ENCODE measurements around the gene SLC39A6. TPM values are rescaled to one million over a fixed set of nuclear protein-coding genes. Genes with fewer than 3 reads are reported as not detected.

SLC39A6 gene
- polyA plus RNA-seq, 4 donors, result 0.89 to 12.0 (median 5.6) TPM

DNA sequence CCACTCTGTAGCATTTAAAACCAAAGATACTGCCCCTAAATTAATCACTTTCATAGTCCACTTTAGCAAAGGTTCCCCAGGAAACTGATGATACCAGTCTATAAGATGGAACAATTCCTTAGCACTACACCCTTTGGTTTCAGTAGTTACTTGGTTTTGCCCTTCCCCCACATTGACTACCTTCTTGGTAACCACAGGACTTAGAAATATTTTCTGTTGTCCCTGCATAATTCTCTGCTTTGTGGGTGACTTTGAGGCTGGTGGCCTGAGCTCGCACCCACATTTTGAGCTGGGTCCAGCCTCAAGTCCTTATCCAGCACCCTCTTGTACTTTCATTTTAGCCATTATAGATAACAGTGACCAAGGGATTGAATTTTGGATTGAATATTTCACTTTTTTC, 23.6 kb upstream of the SLC39A6 start:
- 90 to 95% (median 94%) methylated on average over 1 of the region's 1 CpG for WGBS, 3 donors
- H3K9me3 ChIP-seq (ENCODE audit: control insufficient read depth in 2 of 2, insufficient read depth in 1 of 2, low read depth in 1 of 2, low read length in 1 of 2), result no peaks in the 10 kb centered on the region
- H3K4me3 ChIP-seq (ENCODE audit: low read depth in 1 of 3, low read length in 3 of 3), result no peak overlapping the region
- DNase-seq (no peak), FAIRE-seq (no peak)
- H3K27me3 ChIP-seq (ENCODE audit: control insufficient read depth in 3 of 3, insufficient read depth in 3 of 3, low read length in 3 of 3), result no peaks in the 10 kb centered on the region
- H3K27ac ChIP-seq (ENCODE audit: low read depth in 1 of 3, low read length in 2 of 3), result peak overlapping the region in 1 of 3 donors; percentile 57
- peaks cover 0 to 13% (median 0%) of the 10 kb centered on the region in 3 donors for H3K4me1 ChIP-seq (ENCODE audit: control insufficient read depth in 3 of 3, insufficient read depth in 2 of 3, low read depth in 1 of 3, low read length in 2 of 3)
- H3K36me3 ChIP-seq (ENCODE audit: control insufficient read depth in 3 of 3, insufficient read depth in 2 of 3, low read depth in 1 of 3, low read length in 3 of 3), result peaks cover 5 to 35% (median 11%) of the 10 kb centered on the region in 3 donors

DNA sequence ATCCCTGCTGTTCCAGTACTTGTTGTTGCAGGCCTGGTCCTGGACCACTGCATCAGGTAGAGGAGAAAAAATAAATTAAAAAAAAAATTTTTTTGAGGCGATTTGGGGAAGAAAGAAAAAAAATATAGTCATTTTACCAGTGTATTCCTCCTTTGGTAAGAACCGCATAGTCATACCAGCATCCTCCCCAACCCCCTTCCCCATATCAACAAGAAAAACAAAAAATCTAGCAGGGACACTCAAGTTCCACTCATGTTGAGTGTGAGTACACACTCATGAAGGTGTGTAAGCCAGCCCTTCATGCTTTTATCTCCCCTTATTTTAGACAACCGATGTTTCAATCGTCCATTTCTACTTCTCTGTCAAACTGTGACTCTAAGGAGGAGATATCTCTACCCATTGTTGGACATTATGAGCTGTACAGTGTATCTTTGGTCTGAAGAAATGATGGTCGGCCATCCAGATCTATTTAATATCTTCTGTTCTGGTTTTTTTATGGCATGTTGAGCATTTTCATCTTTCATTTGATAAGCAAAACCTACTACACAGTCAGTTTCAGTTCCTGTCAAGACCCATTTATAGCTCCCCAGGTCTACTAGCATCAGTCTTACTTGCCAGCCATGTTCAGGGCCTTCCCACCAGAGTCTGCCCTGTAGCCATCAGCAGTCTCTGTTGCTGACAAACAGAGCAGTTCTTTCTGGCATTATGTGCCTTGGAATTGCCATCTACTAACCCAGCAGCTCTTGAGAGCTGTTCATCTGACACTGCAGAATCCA, 20.6 kb upstream of the SLC39A6 start:
- Histone ChIP-seq H3K27ac (ENCODE audit: low read depth in 1 of 3, low read length in 2 of 3) (no peak overlapping the region), H3K36me3 (ENCODE audit: control insufficient read depth in 3 of 3, insufficient read depth in 2 of 3, low read depth in 1 of 3, low read length in 3 of 3) (peaks cover 10 to 40% (median 17%) of the 10 kb centered on the region in 3 donors), H3K27me3 (ENCODE audit: control insufficient read depth in 3 of 3, insufficient read depth in 3 of 3, low read length in 3 of 3) (no peaks in the 10 kb centered on the region), H3K4me1 (ENCODE audit: control insufficient read depth in 3 of 3, insufficient read depth in 2 of 3, low read depth in 1 of 3, low read length in 2 of 3) (peaks cover 0 to 10% (median 0%) of the 10 kb centered on the region in 3 donors), H3K9me3 (ENCODE audit: control insufficient read depth in 2 of 2, insufficient read depth in 1 of 2, low read depth in 1 of 2, low read length in 1 of 2) (no peaks in the 10 kb centered on the region), H3K4me3 (ENCODE audit: low read depth in 1 of 3, low read length in 3 of 3) (no peak overlapping the region)
- FAIRE-seq, result no peak
- WGBS, 3 donors, result 90 to 96% (median 95%) methylated on average over 5 of the region's 5 CpGs
- no peak for DNase-seq

DNA sequence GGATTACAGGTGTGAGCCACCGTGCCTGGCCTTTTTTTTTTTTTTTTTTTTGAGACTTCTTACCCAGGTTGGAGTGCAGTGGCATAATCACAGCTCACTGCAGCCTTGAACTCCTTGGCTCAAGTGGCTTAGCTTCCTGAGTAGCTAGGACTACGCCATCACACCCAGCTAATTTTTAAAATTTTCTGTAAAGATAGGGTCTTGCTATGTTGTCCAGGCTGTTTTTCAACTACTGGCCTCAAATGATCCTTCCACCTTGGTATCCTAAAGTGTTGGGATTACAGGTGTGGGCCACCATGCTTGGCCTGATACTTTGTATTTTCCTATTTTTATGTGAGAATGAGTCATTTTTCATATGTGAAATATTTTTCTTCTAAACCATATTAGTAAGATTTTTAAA, 14.3 kb upstream of the SLC39A6 start:
- WGBS, 3 donors, result 91 to 96% (median 95%) methylated on average over 1 of the region's 2 CpGs

DNA sequence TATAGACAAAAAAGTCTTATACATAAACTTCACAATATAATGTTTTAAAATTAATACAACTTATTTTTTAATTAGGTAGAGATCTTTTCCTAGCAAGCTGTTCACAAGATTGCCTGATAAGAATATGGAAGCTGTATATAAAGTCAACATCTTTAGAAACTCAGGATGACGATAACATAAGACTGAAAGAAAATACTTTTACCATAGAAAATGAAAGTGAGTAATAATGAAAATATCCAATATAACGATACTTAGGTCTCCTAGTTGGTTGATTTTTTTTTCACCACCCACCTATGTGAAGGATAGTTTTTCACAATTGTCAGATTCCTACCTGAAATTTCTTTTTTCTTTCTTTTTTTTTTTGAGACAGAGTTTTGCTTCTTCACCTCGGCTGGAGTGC, 13.6 kb upstream of the SLC39A6 start:
- FAIRE-seq, result peak; percentile 79

More for the DNA sequence above, 14.3 kb upstream of the SLC39A6 start:
- no peaks in the 10 kb centered on the region for H3K4me1 ChIP-seq (ENCODE audit: control insufficient read depth in 3 of 3, insufficient read depth in 2 of 3, low read depth in 1 of 3, low read length in 2 of 3)
- H3K9me3 ChIP-seq (ENCODE audit: control insufficient read depth in 2 of 2, insufficient read depth in 1 of 2, low read depth in 1 of 2, low read length in 1 of 2), result no peaks in the 10 kb centered on the region
- no peak overlapping the region for H3K4me3 ChIP-seq (ENCODE audit: low read depth in 1 of 3, low read length in 3 of 3)
- DNase-seq, result no peak
- H3K27ac ChIP-seq (ENCODE audit: low read depth in 1 of 3, low read length in 2 of 3), result no peak overlapping the region
- H3K36me3 ChIP-seq (ENCODE audit: control insufficient read depth in 3 of 3, insufficient read depth in 2 of 3, low read depth in 1 of 3, low read length in 3 of 3), result peaks cover 11 to 37% (median 16%) of the 10 kb centered on the region in 3 donors
- FAIRE-seq, result no peak
- no peaks in the 10 kb centered on the region for H3K27me3 ChIP-seq (ENCODE audit: control insufficient read depth in 3 of 3, insufficient read depth in 3 of 3, low read length in 3 of 3)

DNA sequence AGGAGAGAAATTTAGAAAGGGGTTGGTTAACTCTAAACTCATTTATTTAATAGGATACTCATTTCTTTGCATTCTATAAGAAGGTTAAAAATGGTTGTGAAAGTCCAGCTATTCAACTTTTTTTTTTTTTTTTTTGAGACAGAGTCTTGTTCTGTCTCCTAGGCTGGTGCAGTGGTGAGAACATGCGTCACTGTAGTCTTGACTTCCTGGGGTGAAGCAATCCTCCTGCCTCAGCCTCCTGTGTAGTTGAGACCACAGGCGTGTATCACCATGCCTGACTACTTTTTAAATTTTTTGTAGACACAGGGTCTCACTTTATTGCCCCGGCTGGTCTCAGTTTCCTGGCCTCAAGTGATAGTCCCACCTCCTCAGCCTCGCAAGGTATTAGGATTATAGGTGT, 12.4 kb upstream of the SLC39A6 start:
- H3K27me3 ChIP-seq (ENCODE audit: control insufficient read depth in 3 of 3, insufficient read depth in 3 of 3, low read length in 3 of 3), result no peaks in the 10 kb centered on the region
- H3K36me3 ChIP-seq (ENCODE audit: control insufficient read depth in 3 of 3, insufficient read depth in 2 of 3, low read depth in 1 of 3, low read length in 3 of 3), result peaks cover 13 to 22% (median 14%) of the 10 kb centered on the region in 3 donors
- DNase-seq (no peak), FAIRE-seq (no peak)
- no peak overlapping the region for H3K4me3 ChIP-seq (ENCODE audit: low read depth in 1 of 3, low read length in 3 of 3)
- H3K4me1 ChIP-seq (ENCODE audit: control insufficient read depth in 3 of 3, insufficient read depth in 2 of 3, low read depth in 1 of 3, low read length in 2 of 3), result no peaks in the 10 kb centered on the region
- no peaks in the 10 kb centered on the region for H3K9me3 ChIP-seq (ENCODE audit: control insufficient read depth in 2 of 2, insufficient read depth in 1 of 2, low read depth in 1 of 2, low read length in 1 of 2)
- no peak overlapping the region for H3K27ac ChIP-seq (ENCODE audit: low read depth in 1 of 3, low read length in 2 of 3)
- 95% methylated on average over 4 of the region's 4 CpGs for WGBS, 3 donors

More for the DNA sequence above, 13.6 kb upstream of the SLC39A6 start:
- no peaks in the 10 kb centered on the region for H3K4me1 ChIP-seq (ENCODE audit: control insufficient read depth in 3 of 3, insufficient read depth in 2 of 3, low read depth in 1 of 3, low read length in 2 of 3)
- no peak overlapping the region for H3K4me3 ChIP-seq (ENCODE audit: low read depth in 1 of 3, low read length in 3 of 3)
- H3K27me3 ChIP-seq (ENCODE audit: control insufficient read depth in 3 of 3, insufficient read depth in 3 of 3, low read length in 3 of 3), result no peaks in the 10 kb centered on the region
- H3K27ac ChIP-seq (ENCODE audit: low read depth in 1 of 3, low read length in 2 of 3), result no peak overlapping the region
- peaks cover 14 to 31% (median 17%) of the 10 kb centered on the region in 3 donors for H3K36me3 ChIP-seq (ENCODE audit: control insufficient read depth in 3 of 3, insufficient read depth in 2 of 3, low read depth in 1 of 3, low read length in 3 of 3)
- H3K9me3 ChIP-seq (ENCODE audit: control insufficient read depth in 2 of 2, insufficient read depth in 1 of 2, low read depth in 1 of 2, low read length in 1 of 2), result no peaks in the 10 kb centered on the region
- 82 to 90% (median 84%) methylated on average over 3 of the region's 3 CpGs for WGBS, 3 donors
- DNase-seq, result no peak

DNA sequence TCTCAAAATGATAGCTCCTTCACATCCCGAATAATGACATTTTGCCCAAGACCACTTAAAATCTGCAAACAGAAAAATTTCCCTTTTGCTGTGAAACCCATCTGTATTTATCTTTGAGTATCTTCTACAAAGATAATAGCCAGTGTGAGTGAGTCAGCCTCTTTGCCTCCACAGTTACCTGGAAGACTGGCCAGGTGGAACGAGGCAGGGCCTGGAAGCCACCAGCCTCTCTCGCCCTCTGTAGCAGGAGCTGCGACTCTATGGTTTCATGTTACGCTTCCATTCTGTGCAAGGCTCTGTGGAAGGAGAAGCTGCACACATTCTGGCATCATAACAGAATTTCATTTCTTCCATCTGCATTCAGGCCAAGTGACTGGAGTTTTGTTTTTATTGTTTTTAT, 10.1 kb upstream of the SLC39A6 start:
- WGBS, 3 donors, result 93 to 98% (median 95%) methylated on average over 5 of the region's 5 CpGs
- no peak for DNase-seq
- Histone ChIP-seq H3K36me3 (ENCODE audit: control insufficient read depth in 3 of 3, insufficient read depth in 2 of 3, low read depth in 1 of 3, low read length in 3 of 3) (peaks cover 5 to 25% (median 12%) of the 10 kb centered on the region in 3 donors), H3K4me3 (ENCODE audit: low read depth in 1 of 3, low read length in 3 of 3) (no peak overlapping the region), H3K9me3 (ENCODE audit: control insufficient read depth in 2 of 2, insufficient read depth in 1 of 2, low read depth in 1 of 2, low read length in 1 of 2) (no peaks in the 10 kb centered on the region), H3K27ac (ENCODE audit: low read depth in 1 of 3, low read length in 2 of 3) (no peak overlapping the region), H3K4me1 (ENCODE audit: control insufficient read depth in 3 of 3, insufficient read depth in 2 of 3, low read depth in 1 of 3, low read length in 2 of 3) (no peaks in the 10 kb centered on the region), H3K27me3 (ENCODE audit: control insufficient read depth in 3 of 3, insufficient read depth in 3 of 3, low read length in 3 of 3) (no peaks in the 10 kb centered on the region)
- FAIRE-seq, result no peak

DNA sequence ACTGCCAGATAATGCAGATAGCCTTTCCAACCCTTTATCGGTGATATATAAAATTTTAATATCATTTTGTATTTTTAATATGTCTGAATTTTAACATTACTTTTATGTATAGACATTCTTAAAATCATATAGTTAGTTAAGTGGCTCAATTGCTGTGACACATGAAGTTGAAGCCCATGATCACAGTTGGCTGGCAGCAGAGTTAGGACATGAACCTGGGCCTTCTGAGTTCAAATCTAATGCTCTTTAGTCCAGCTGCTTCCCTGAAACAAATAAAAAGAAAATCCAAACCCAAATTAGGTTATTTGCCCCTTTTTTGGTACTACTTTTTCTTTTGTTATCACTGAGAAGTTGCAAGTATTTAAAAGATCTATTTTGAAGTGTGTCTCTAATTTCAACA, 6.1 kb upstream of the SLC39A6 start:
- FAIRE-seq (no peak), DNase-seq (no peak)
- H3K36me3 ChIP-seq (ENCODE audit: control insufficient read depth in 3 of 3, insufficient read depth in 2 of 3, low read depth in 1 of 3, low read length in 3 of 3), result peaks cover 2 to 22% (median 8%) of the 10 kb centered on the region in 3 donors
- WGBS, 3 donors, result 12 to 58% (median 40%) methylated on average over 1 of the region's 1 CpG
- no peaks in the 10 kb centered on the region for H3K9me3 ChIP-seq (ENCODE audit: control insufficient read depth in 2 of 2, insufficient read depth in 1 of 2, low read depth in 1 of 2, low read length in 1 of 2)
- H3K4me1 ChIP-seq (ENCODE audit: control insufficient read depth in 3 of 3, insufficient read depth in 2 of 3, low read depth in 1 of 3, low read length in 2 of 3), result peaks cover 2 to 11% (median 3%) of the 10 kb centered on the region in 3 donors
- no peak overlapping the region for H3K27ac ChIP-seq (ENCODE audit: low read depth in 1 of 3, low read length in 2 of 3)
- no peak overlapping the region for H3K4me3 ChIP-seq (ENCODE audit: low read depth in 1 of 3, low read length in 3 of 3)
- H3K27me3 ChIP-seq (ENCODE audit: control insufficient read depth in 3 of 3, insufficient read depth in 3 of 3, low read length in 3 of 3), result no peaks in the 10 kb centered on the region

DNA sequence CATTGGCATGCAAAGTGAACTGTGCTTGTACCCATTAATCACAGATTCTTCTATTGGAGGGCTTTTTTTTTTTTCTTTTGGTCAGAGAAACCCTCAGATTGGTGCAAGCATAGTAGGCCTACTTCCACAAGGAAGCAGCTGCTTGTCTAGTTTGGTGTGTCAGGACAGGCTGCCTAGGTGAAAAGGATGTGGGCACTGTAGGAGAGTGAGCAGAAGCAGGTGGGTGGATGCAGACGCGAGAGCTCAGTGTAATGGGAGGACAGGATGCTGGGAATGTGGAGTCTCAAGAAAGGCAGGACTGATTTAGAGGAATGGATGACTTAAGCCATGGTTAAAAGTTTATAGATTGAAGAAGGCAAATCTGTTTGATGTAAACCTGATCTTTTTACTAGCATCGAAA, 3.6 kb upstream of the SLC39A6 start:
- peaks cover 0 to 12% (median 3%) of the 10 kb centered on the region in 3 donors for H3K36me3 ChIP-seq (ENCODE audit: control insufficient read depth in 3 of 3, insufficient read depth in 2 of 3, low read depth in 1 of 3, low read length in 3 of 3)
- H3K4me1 ChIP-seq (ENCODE audit: control insufficient read depth in 3 of 3, insufficient read depth in 2 of 3, low read depth in 1 of 3, low read length in 2 of 3), result peaks cover 2 to 15% (median 5%) of the 10 kb centered on the region in 3 donors
- H3K27ac ChIP-seq (ENCODE audit: low read depth in 1 of 3, low read length in 2 of 3), result no peak overlapping the region
- FAIRE-seq (no peak), DNase-seq (no peak)
- H3K27me3 ChIP-seq (ENCODE audit: control insufficient read depth in 3 of 3, insufficient read depth in 3 of 3, low read length in 3 of 3), result no peaks in the 10 kb centered on the region
- H3K4me3 ChIP-seq (ENCODE audit: low read depth in 1 of 3, low read length in 3 of 3), result no peak overlapping the region
- WGBS, 3 donors, result 77 to 92% (median 88%) methylated on average over 3 of the region's 3 CpGs
- H3K9me3 ChIP-seq (ENCODE audit: control insufficient read depth in 2 of 2, insufficient read depth in 1 of 2, low read depth in 1 of 2, low read length in 1 of 2), result no peaks in the 10 kb centered on the region

All from small intestine (tissue), 7 donors.